ENCODE data around the gene CPAMD8. TPM values are rescaled to one million over a fixed set of nuclear protein-coding genes. Genes with fewer than 3 reads are reported as not detected.

CPAMD8 gene
- polyA plus RNA-seq (2013, experiment 1 of 2; ENCODE audit: insufficient read length), result 0.61 TPM
- 1.2 TPM for polyA plus RNA-seq (2013, experiment 2 of 2; ENCODE audit: insufficient read length)

GRCh38 chr19:17026706-17027534 is at the start of gene CPAMD8:
CPAMD8 (minus strand) TSS chr19:17026810; CDS start chr19:17026642, 168 bp downstream.
- no peak for DNase-seq

- peak; percentile 29 for DNase-seq
These were observed 49.4 kb upstream of the CPAMD8 start for GRCh38 chr19:17075864-17076542.

GRCh38 chr19:17075035-17075863 is 48.6 kb upstream of the CPAMD8 start, which contains the start of the genes HAUS8 and MYO9B:
HAUS8 (minus strand) TSS chr19:17075452; CDS start chr19:17075422, 30 bp downstream.
MYO9B (plus strand) TSS chr19:17075777; CDS start chr19:17101718, 25,941 bp downstream.
- DNase-seq, result peak; percentile 100

- DNase-seq, result no peak
These were observed 48.0 kb upstream of the CPAMD8 start for GRCh38 chr19:17074634-17075034.

- DNase-seq, result no peak
These were observed 47.4 kb upstream of the CPAMD8 start for GRCh38 chr19:17073869-17074633.

GRCh38 chr19:17070912-17071311 is 44.3 kb upstream of the CPAMD8 start:
- no peak for DNase-seq

GRCh38 chr19:17070421-17070820 is 43.8 kb upstream of the CPAMD8 start:
- DNase-seq, result no peak

GRCh38 chr19:17069193-17069592 is 42.6 kb upstream of the CPAMD8 start:
- DNase-seq, result no peak

- DNase-seq, result no peak
These were observed 36.8 kb upstream of the CPAMD8 start for GRCh38 chr19:17063428-17063827.

GRCh38 chr19:17061691-17062090 is 35.1 kb upstream of the CPAMD8 start:
- no peak for DNase-seq

GRCh38 chr19:17061205-17061604 is 34.6 kb upstream of the CPAMD8 start:
- no peak for DNase-seq

- DNase-seq, result no peak
These were observed 34.2 kb upstream of the CPAMD8 start for GRCh38 chr19:17060802-17061201.

GRCh38 chr19:17058236-17058635 is 31.6 kb upstream of the CPAMD8 start:
- peak; percentile 27 for DNase-seq

GRCh38 chr19:17055636-17056035 is 29.0 kb upstream of the CPAMD8 start:
- no peak for DNase-seq

- no peak for DNase-seq
These were observed 28.1 kb upstream of the CPAMD8 start for GRCh38 chr19:17054746-17055145.

GRCh38 chr19:17052439-17052838 is 25.8 kb upstream of the CPAMD8 start:
- peak; percentile 56 for DNase-seq

- peak; percentile 32 for DNase-seq
These were observed 23.2 kb upstream of the CPAMD8 start for GRCh38 chr19:17049711-17050280.

- DNase-seq, result no peak
These were observed 22.4 kb upstream of the CPAMD8 start for GRCh38 chr19:17048885-17049453.

GRCh38 chr19:17045907-17046502 is 19.4 kb upstream of the CPAMD8 start:
- no peak for DNase-seq

- DNase-seq, result no peak
These were observed 17.1 kb upstream of the CPAMD8 start for GRCh38 chr19:17043744-17044143.

- DNase-seq, result peak; percentile 27
These were observed 15.4 kb upstream of the CPAMD8 start for GRCh38 chr19:17041976-17042375.

Data from fibroblast of skin of scalp (primary cell).